ENCODE results near the gene FRK.

DNA sequence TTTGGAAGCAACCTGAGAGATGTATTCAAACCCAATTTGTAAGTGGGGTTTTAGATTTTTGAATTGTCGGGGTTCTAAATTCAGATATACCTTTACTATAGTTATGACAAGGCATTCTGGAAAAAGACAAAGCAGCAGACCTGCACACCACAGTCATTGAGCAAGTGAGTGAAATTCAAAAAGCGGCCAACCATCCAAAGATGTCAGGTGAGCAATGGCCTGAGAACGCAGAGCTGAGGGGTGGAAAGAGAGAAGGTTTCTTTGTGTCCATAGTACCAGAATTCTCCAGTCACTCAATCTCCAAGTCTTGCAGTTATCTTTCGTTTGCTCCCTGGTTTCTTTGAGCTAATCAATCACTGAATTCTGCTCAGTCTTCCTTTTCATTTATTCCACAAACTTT is 1.8 kb upstream of the FRK start:
- TF ChIP-seq POLR2A (IDR thresholded peaks at IDR 0.05) = no peak
- no peak for TF ChIP-seq POLR2AphosphoS5 (IDR thresholded peaks at IDR 0.05)
- TF ChIP-seq, protein P1, sequence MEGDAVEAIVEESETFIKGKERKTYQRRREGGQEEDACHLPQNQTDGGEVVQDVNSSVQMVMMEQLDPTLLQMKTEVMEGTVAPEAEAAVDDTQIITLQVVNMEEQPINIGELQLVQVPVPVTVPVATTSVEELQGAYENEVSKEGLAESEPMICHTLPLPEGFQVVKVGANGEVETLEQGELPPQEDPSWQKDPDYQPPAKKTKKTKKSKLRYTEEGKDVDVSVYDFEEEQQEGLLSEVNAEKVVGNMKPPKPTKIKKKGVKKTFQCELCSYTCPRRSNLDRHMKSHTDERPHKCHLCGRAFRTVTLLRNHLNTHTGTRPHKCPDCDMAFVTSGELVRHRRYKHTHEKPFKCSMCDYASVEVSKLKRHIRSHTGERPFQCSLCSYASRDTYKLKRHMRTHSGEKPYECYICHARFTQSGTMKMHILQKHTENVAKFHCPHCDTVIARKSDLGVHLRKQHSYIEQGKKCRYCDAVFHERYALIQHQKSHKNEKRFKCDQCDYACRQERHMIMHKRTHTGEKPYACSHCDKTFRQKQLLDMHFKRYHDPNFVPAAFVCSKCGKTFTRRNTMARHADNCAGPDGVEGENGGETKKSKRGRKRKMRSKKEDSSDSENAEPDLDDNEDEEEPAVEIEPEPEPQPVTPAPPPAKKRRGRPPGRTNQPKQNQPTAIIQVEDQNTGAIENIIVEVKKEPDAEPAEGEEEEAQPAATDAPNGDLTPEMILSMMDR (IDR thresholded peaks at IDR 0.05) = no peak

All from stomach (tissue), 4 donors.